ENCODE measurements around the gene SEMA3E.

The SEMA3E gene

GRCh38 chr7:83648464-83649241, at the start of gene SEMA3E:
Gene SEMA3E, minus strand, starts transcription at chr7:83649139.
- Histone ChIP-seq H3K9me3 (ENCODE audit: control insufficient read depth, low read length) (no peaks in the 10 kb centered on the region), H3K4me3 (ENCODE audit: low read length) (peak within 1 kb of the TSS; percentile 85), H3K27me3 (replicated peaks; ENCODE audit: control insufficient read depth, insufficient read depth, low read length) (no peaks in the 10 kb centered on the region), H3K4me1 (ENCODE audit: control insufficient read depth, insufficient read depth, low read length) (peaks cover 10% of the 10 kb centered on the region), H3K9ac (ENCODE audit: low read length) (peak within 1 kb of the TSS; percentile 67), H3K36me3 (ENCODE audit: control insufficient read depth, insufficient read depth, low read length, severe bottlenecking) (no peaks in the 10 kb centered on the region)
- DNase-seq (ENCODE audit: low read depth) = peak; percentile 56

- no peaks in the 10 kb centered on the region for H3K9me3 ChIP-seq (ENCODE audit: control insufficient read depth, low read length)
- no peaks in the 10 kb centered on the region for H3K27me3 ChIP-seq (replicated peaks; ENCODE audit: control insufficient read depth, insufficient read depth, low read length)
- peaks cover 15% of the 10 kb centered on the region for H3K4me1 ChIP-seq (ENCODE audit: control insufficient read depth, insufficient read depth, low read length)
- no peaks in the 10 kb centered on the region for H3K36me3 ChIP-seq (ENCODE audit: control insufficient read depth, insufficient read depth, low read length, severe bottlenecking)
- no peak overlapping the region for H3K9ac ChIP-seq (ENCODE audit: low read length)
- peak; percentile 38 for DNase-seq (ENCODE audit: low read depth)
- no peak overlapping the region for H3K4me3 ChIP-seq (ENCODE audit: low read length)
These were observed 49.0 kb upstream of the SEMA3E start for GRCh38 chr7:83697804-83698530.

DNA sequence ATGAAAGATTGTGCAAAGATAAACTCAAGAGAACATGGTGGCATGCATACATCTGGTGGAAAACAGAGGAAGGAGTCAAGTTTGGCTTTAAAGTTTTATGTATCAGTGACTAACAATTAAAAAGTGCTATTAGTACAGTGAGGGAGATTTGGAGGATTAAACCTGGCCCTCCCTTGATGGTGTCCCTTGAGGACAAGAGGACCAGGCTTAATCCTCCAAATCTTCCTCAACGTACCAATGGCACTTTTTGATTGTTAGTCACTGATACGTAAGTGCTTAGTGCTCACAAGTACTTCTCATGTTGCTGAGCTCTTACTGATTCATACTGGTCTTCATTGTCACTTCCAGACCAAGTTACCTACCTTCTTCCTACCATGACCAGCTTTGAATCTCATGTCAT, 47.2 kb upstream of the SEMA3E start:
- no peaks in the 10 kb centered on the region for H3K9me3 ChIP-seq (ENCODE audit: control insufficient read depth, low read length)
- H3K4me3 ChIP-seq (ENCODE audit: low read length) = no peak overlapping the region
- H3K27me3 ChIP-seq (replicated peaks; ENCODE audit: control insufficient read depth, insufficient read depth, low read length) = no peaks in the 10 kb centered on the region
- no peak for DNase-seq (ENCODE audit: low read depth)
- H3K9ac ChIP-seq (ENCODE audit: low read length) = no peak overlapping the region
- H3K4me1 ChIP-seq (ENCODE audit: control insufficient read depth, insufficient read depth, low read length) = no peaks in the 10 kb centered on the region
- H3K36me3 ChIP-seq (ENCODE audit: control insufficient read depth, insufficient read depth, low read length, severe bottlenecking) = no peaks in the 10 kb centered on the region

- no peak overlapping the region for H3K4me3 ChIP-seq (ENCODE audit: low read length)
- no peaks in the 10 kb centered on the region for H3K36me3 ChIP-seq (ENCODE audit: control insufficient read depth, insufficient read depth, low read length, severe bottlenecking)
These were observed 46.4 kb upstream of the SEMA3E start for GRCh38 chr7:83695128-83695960.

DNA sequence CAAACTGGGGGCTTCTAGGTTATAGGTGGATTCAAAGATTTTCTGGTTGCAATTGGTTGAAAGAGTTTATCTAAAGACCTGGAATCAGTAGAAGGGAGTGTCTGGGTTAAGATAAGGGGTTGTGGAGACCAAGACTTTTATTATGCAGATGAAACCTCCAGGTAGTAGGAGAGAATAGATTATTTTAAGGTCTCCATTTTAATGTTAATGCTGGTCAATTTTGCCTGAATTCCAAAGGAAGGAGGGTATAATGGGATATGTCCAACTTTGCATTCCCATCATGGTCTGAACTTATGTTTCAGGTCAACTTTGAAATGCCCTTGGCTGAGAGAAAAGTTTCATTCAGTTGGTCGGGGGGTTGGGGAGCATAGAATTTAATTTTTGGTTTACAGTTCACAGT, 44.3 kb upstream of the SEMA3E start:
- Histone ChIP-seq H3K9me3 (ENCODE audit: control insufficient read depth, low read length) (no peaks in the 10 kb centered on the region), H3K36me3 (ENCODE audit: control insufficient read depth, insufficient read depth, low read length, severe bottlenecking) (no peaks in the 10 kb centered on the region), H3K9ac (ENCODE audit: low read length) (no peak overlapping the region), H3K4me1 (ENCODE audit: control insufficient read depth, insufficient read depth, low read length) (no peaks in the 10 kb centered on the region), H3K4me3 (ENCODE audit: low read length) (no peak overlapping the region), H3K27me3 (replicated peaks; ENCODE audit: control insufficient read depth, insufficient read depth, low read length) (no peaks in the 10 kb centered on the region)
- no peak for DNase-seq (ENCODE audit: low read depth)

More at GRCh38 chr7:83695128-83695960, 46.4 kb upstream of the SEMA3E start:
- no peaks in the 10 kb centered on the region for H3K27me3 ChIP-seq (replicated peaks; ENCODE audit: control insufficient read depth, insufficient read depth, low read length)
- DNase-seq (ENCODE audit: low read depth) = no peak
- no peaks in the 10 kb centered on the region for H3K9me3 ChIP-seq (ENCODE audit: control insufficient read depth, low read length)
- no peak overlapping the region for H3K9ac ChIP-seq (ENCODE audit: low read length)
- no peaks in the 10 kb centered on the region for H3K4me1 ChIP-seq (ENCODE audit: control insufficient read depth, insufficient read depth, low read length)

DNA sequence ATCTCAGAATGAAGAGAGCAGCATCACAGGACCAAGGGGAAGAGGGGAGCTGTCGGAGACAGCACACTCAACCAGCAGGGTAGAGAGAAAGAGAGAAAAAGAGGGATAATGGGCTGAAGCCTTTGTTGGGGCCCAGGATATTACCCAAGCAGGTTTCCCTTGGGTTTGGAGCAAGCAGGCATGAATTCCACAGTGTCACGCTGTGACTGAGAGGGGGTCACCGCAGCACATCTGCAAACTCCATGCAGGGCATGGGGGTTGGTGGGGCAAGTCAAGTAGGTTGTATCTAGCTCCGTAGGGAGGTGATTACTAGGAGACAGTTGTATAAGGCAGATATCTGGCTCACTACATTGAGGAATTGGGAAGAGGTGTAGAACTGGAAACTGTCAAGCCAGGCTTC, 42.2 kb upstream of the SEMA3E start:
- no peaks in the 10 kb centered on the region for H3K4me1 ChIP-seq (ENCODE audit: control insufficient read depth, insufficient read depth, low read length)

GRCh38 chr7:83689855-83690254, 40.9 kb upstream of the SEMA3E start:
- Histone ChIP-seq H3K4me1 (ENCODE audit: control insufficient read depth, insufficient read depth, low read length) (no peaks in the 10 kb centered on the region), H3K9ac (ENCODE audit: low read length) (no peak overlapping the region), H3K9me3 (ENCODE audit: control insufficient read depth, low read length) (no peaks in the 10 kb centered on the region), H3K27me3 (replicated peaks; ENCODE audit: control insufficient read depth, insufficient read depth, low read length) (no peaks in the 10 kb centered on the region), H3K36me3 (ENCODE audit: control insufficient read depth, insufficient read depth, low read length, severe bottlenecking) (no peaks in the 10 kb centered on the region), H3K4me3 (ENCODE audit: low read length) (no peak overlapping the region)
- no peak for DNase-seq (ENCODE audit: low read depth)

More for the DNA sequence above, 42.2 kb upstream of the SEMA3E start:
- Histone ChIP-seq H3K9ac (ENCODE audit: low read length) (no peak overlapping the region), H3K36me3 (ENCODE audit: control insufficient read depth, insufficient read depth, low read length, severe bottlenecking) (no peaks in the 10 kb centered on the region), H3K9me3 (ENCODE audit: control insufficient read depth, low read length) (no peaks in the 10 kb centered on the region), H3K4me3 (ENCODE audit: low read length) (no peak overlapping the region), H3K27me3 (replicated peaks; ENCODE audit: control insufficient read depth, insufficient read depth, low read length) (no peaks in the 10 kb centered on the region)
- DNase-seq (ENCODE audit: low read depth) = no peak

GRCh38 chr7:83686416-83686815, 37.5 kb upstream of the SEMA3E start:
- Histone ChIP-seq H3K9me3 (ENCODE audit: control insufficient read depth, low read length) (no peaks in the 10 kb centered on the region), H3K4me3 (ENCODE audit: low read length) (no peak overlapping the region), H3K4me1 (ENCODE audit: control insufficient read depth, insufficient read depth, low read length) (no peaks in the 10 kb centered on the region), H3K9ac (ENCODE audit: low read length) (no peak overlapping the region), H3K27me3 (replicated peaks; ENCODE audit: control insufficient read depth, insufficient read depth, low read length) (no peaks in the 10 kb centered on the region), H3K36me3 (ENCODE audit: control insufficient read depth, insufficient read depth, low read length, severe bottlenecking) (no peaks in the 10 kb centered on the region)
- no peak for DNase-seq (ENCODE audit: low read depth)

GRCh38 chr7:83684928-83685327, 36.0 kb upstream of the SEMA3E start:
- Histone ChIP-seq H3K36me3 (ENCODE audit: control insufficient read depth, insufficient read depth, low read length, severe bottlenecking) (no peaks in the 10 kb centered on the region), H3K9ac (ENCODE audit: low read length) (no peak overlapping the region), H3K9me3 (ENCODE audit: control insufficient read depth, low read length) (no peaks in the 10 kb centered on the region), H3K27me3 (replicated peaks; ENCODE audit: control insufficient read depth, insufficient read depth, low read length) (no peaks in the 10 kb centered on the region), H3K4me3 (ENCODE audit: low read length) (no peak overlapping the region), H3K4me1 (ENCODE audit: control insufficient read depth, insufficient read depth, low read length) (no peaks in the 10 kb centered on the region)
- DNase-seq (ENCODE audit: low read depth) = no peak

DNA sequence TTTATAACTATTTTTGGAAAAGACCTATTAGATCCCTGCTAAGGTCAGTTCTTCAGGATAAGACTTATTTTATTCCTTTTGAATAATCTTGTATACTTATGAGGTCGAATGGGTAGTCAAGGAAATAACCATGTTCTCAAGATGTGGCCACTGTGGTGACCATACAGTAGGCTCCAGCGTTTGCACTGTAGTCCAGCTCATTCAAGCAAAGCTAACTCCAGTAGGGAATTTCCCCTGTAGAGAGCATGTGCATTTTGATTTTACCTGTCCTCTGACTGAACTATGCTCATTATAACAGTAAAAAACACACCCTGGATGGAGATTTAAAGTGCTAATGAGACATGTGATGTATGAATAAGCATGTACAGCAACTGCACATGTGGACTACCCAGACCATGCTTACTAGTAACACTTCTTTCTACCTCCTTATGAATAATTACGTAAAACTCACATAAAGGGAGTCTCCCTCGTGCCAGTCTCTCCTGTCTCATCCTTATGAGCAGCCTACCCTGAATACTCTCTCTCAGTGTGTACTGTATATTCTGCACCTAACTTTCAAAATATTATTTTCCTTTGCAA, 32.4 kb upstream of the SEMA3E start:
- no peak overlapping the region for H3K4me3 ChIP-seq (ENCODE audit: low read length)
- H3K36me3 ChIP-seq (ENCODE audit: control insufficient read depth, insufficient read depth, low read length, severe bottlenecking) = no peaks in the 10 kb centered on the region
- no peak for DNase-seq (ENCODE audit: low read depth)
- H3K27me3 ChIP-seq (replicated peaks; ENCODE audit: control insufficient read depth, insufficient read depth, low read length) = no peaks in the 10 kb centered on the region
- no peaks in the 10 kb centered on the region for H3K9me3 ChIP-seq (ENCODE audit: control insufficient read depth, low read length)
- H3K9ac ChIP-seq (ENCODE audit: low read length) = no peak overlapping the region
- H3K4me1 ChIP-seq (ENCODE audit: control insufficient read depth, insufficient read depth, low read length) = peaks cover 15% of the 10 kb centered on the region
